Measurements from ENCODE around the gene NOS1AP.

NOS1AP gene

GRCh38 chr1:162363823-162364222 lies 294.3 kb downstream of the NOS1AP start:
- no peak for TF ChIP-seq CTCF (IDR thresholded peaks at IDR 0.05; ENCODE audit: control extremely low read depth, extremely low read depth, low read depth, missing control alignments)
- CTCF ChIA-PET = no interaction called here
- DNase-seq (ENCODE audit: extremely low spot score) = no peak
- POLR2A ChIA-PET = no interaction called here

- TF ChIP-seq CTCF (IDR thresholded peaks at IDR 0.05; ENCODE audit: control extremely low read depth, extremely low read depth, low read depth, missing control alignments) = no peak
- DNase-seq (ENCODE audit: extremely low spot score) = no peak
- POLR2A ChIA-PET = no interaction called here
- CTCF ChIA-PET = no interaction called here
Measured at GRCh38 chr1:162364498-162364897, 295.0 kb downstream of the NOS1AP start.

GRCh38 chr1:162365284-162366020 lies 296.0 kb downstream of the NOS1AP start:
- no peak for TF ChIP-seq CTCF (IDR thresholded peaks at IDR 0.05; ENCODE audit: control extremely low read depth, extremely low read depth, low read depth, missing control alignments)
- DNase-seq (ENCODE audit: extremely low spot score) = no peak
- ChIA-PET POLR2A (no interaction called here), CTCF (interaction anchor here (1.1 to 2.0 kb wide), 4 partner anchors 8 to 309 kb away, joined by 3 to 7 read pairs (median 5); no protein-coding TSS in a partner anchor)

- no peak for DNase-seq (ENCODE audit: extremely low spot score)
- POLR2A ChIA-PET = no interaction called here
- TF ChIP-seq CTCF (IDR thresholded peaks at IDR 0.05; ENCODE audit: control extremely low read depth, extremely low read depth, low read depth, missing control alignments) = no peak
- CTCF ChIA-PET = interaction anchor here (1.1 to 2.0 kb wide), 6 partner anchors 8 to 310 kb away, joined by 3 to 7 read pairs (median 4); no protein-coding TSS in a partner anchor
Measured at GRCh38 chr1:162366149-162366548, 296.7 kb downstream of the NOS1AP start.

- CTCF ChIA-PET = interaction anchor here (1.4 to 2.0 kb wide), 4 partner anchors 9 to 20 kb away, joined by 3 to 7 read pairs (median 4); no protein-coding TSS in a partner anchor
Measured at GRCh38 chr1:162366671-162367070, 297.2 kb downstream of the NOS1AP start.

GRCh38 chr1:162367073-162367472 lies 297.6 kb downstream of the NOS1AP start:
- ChIA-PET CTCF (interaction anchor here (1.4 to 2.2 kb wide), 6 partner anchors 9 to 20 kb away, joined by 3 to 7 read pairs (median 4); no protein-coding TSS in a partner anchor), POLR2A (no interaction called here)
- TF ChIP-seq CTCF (IDR thresholded peaks at IDR 0.05; ENCODE audit: control extremely low read depth, extremely low read depth, low read depth, missing control alignments) = no peak
- no peak for DNase-seq (ENCODE audit: extremely low spot score)

More at GRCh38 chr1:162366671-162367070, 297.2 kb downstream of the NOS1AP start:
- no peak for TF ChIP-seq CTCF (IDR thresholded peaks at IDR 0.05; ENCODE audit: control extremely low read depth, extremely low read depth, low read depth, missing control alignments)
- DNase-seq (ENCODE audit: extremely low spot score) = no peak
- POLR2A ChIA-PET = no interaction called here
